A549 (cell line): ENCODE measurements around the gene NTNG2. TPM values are rescaled to one million over a fixed set of nuclear protein-coding genes. Genes with fewer than 3 reads are reported as not detected.

Experiments
- ATAC-seq, 2 experiments: fragments of 200-7000 bp in 1 of 2; fragments of >200 bp in 1 of 2; cut with Nextera tagmentation in 1 of 2; cut with Tn5 transposase in 1 of 2; 3 replicates each; pipeline versions ENCODE4 v1.8.0 to v1.9.1; 2018 to 2020; ENCODE audit warnings: mild to moderate bottlenecking in 1 of 2, moderate library complexity in 1 of 2
- CTCF ChIA-PET: fragments of 300-600 bp; sonication (Branson Sonifier 250); formaldehyde crosslinking; extraction: SDS; loops from one replicate; lab custom pipeline; 2021; ENCODE audit warnings: antibody characterized with exemption, inconsistent platforms; lab: Yijun Ruan, JAX
- POLR2A ChIA-PET: fragments of 350-600 bp; formaldehyde crosslinking; extraction: SDS; loops from one replicate; lab custom pipeline; 2021; ENCODE audit warnings: antibody characterized with exemption, inconsistent platforms; lab: Yijun Ruan, JAX
- DNase-seq, 2 experiments: peaks; one replicate each; pipeline versions ENCODE4 v3.0.0 to v3.0.0-alpha.2; 2011 to 2016; ENCODE audit warnings: low read depth in 1 of 2, low spot score in 1 of 2
- FAIRE-seq: peaks from 2 replicates; lab custom pipeline; 2011; peaks lifted over from hg19 to GRCh38; lab: Jason Lieb, UNC
- H3K27ac ChIP-seq, 2 experiments: fragments of >200 bp; sonication (Bioruptor Twin); formaldehyde crosslinking; 3 replicates each; pipeline ENCODE4 v1.5.1; 2016 to 2017
- H3K4me1 ChIP-seq: fragments of >200 bp; sonication (Bioruptor Twin); formaldehyde crosslinking; 3 replicates; pipeline ENCODE4 v1.6.1; 2016
- H3K4me2 ChIP-seq: fragments of >200 bp; sonication (Bioruptor Twin); formaldehyde crosslinking; 3 replicates; pipeline ENCODE4 v1.6.1; 2016
- H3K4me3 ChIP-seq: fragments of >200 bp; sonication (Bioruptor Twin); formaldehyde crosslinking; 3 replicates; pipeline ENCODE4 v1.5.1; 2016
- H3K9me3 ChIP-seq: fragments of >200 bp; sonication (Bioruptor Twin); formaldehyde crosslinking; 3 replicates; pipeline ENCODE4 v1.6.1; 2016
- CHD4 ChIP-seq: fragments of 200-600 bp; sonication (generic); IDR thresholded peaks from 2 replicates; pipeline ENCODE4 v1.6.1; 2016; ENCODE audit warnings: antibody characterized with exemption, mild to moderate bottlenecking, borderline replicate concordance
- CTCF ChIP-seq: fragments of >200 bp; sonication (Bioruptor Twin); formaldehyde crosslinking; IDR thresholded peaks from 3 replicates; pipeline ENCODE4 v1.5.1; 2016
- EHF ChIP-seq: fragments of 250-450 bp; sonication (Bioruptor Pico); IDR thresholded peaks from 2 replicates; pipeline ENCODE4 v1.5.0; 2020; ENCODE audit warnings: mild to moderate bottlenecking
- EHMT2 ChIP-seq: fragments of 200-600 bp; sonication (generic); IDR thresholded peaks from 2 replicates; pipeline ENCODE4 v1.6.1; 2016; ENCODE audit warnings: antibody characterized with exemption, low read depth, mild to moderate bottlenecking, moderate library complexity
- EP300 ChIP-seq, 2 experiments: fragments of >200 bp; sonication (Bioruptor Twin); formaldehyde crosslinking; IDR thresholded peaks; 2 replicates in 1 of 2; 3 replicates in 1 of 2; pipeline ENCODE4 v1.6.1; 2016 to 2017
- FOSL2 ChIP-seq, 2 experiments: fragments of 450-650 bp in 1 of 2; fragments of >200 bp in 1 of 2; sonication (Bioruptor Twin) in 1 of 2; formaldehyde crosslinking; IDR thresholded peaks; 2 replicates each; pipeline versions ENCODE4 v1.5.0 to v1.6.1; 2016 to 2020; ENCODE audit warnings: mild to moderate bottlenecking in 1 of 2, moderate library complexity in 1 of 2
- FOXS1 ChIP-seq: fragments of 250-450 bp; sonication (Bioruptor Pico); IDR thresholded peaks from 2 replicates; pipeline ENCODE4 v1.5.0; 2020; ENCODE audit warnings: mild to moderate bottlenecking, moderate library complexity
- HDAC2 ChIP-seq: fragments of 200-600 bp; sonication (generic); IDR thresholded peaks from 2 replicates; pipeline ENCODE4 v1.6.1; 2016
- HMGXB4 ChIP-seq: fragments of 250-450 bp; sonication (Bioruptor Pico); IDR thresholded peaks from 2 replicates; pipeline ENCODE4 v1.5.0; 2021; ENCODE audit warnings: mild to moderate bottlenecking, moderate library complexity, borderline replicate concordance
- HOXB5 ChIP-seq: fragments of 250-450 bp; sonication (Bioruptor Pico); IDR thresholded peaks from 2 replicates; pipeline ENCODE4 v1.5.0; 2020; ENCODE audit warnings: mild to moderate bottlenecking, moderate library complexity
- JUN ChIP-seq, 2 experiments: fragments of >200 bp; sonication (Bioruptor Twin); formaldehyde crosslinking; IDR thresholded peaks; 2 replicates in 1 of 2; 3 replicates in 1 of 2; pipeline ENCODE4 v1.6.1; 2016 to 2017
- KDM1A ChIP-seq: fragments of 200-600 bp; sonication (generic); IDR thresholded peaks from 2 replicates; pipeline ENCODE4 v1.6.1; 2016; ENCODE audit warnings: low read depth, mild to moderate bottlenecking
- MAX ChIP-seq: IDR thresholded peaks from 2 replicates; pipeline ENCODE4 v1.6.1; 2012
- MAZ ChIP-seq: fragments of 150-350 bp; IDR thresholded peaks from 2 replicates; pipeline ENCODE4 v1.6.1; 2014; ENCODE audit warnings: antibody characterized with exemption, low read depth, low read length, borderline replicate concordance
- MYC ChIP-seq: IDR thresholded peaks from 2 replicates; pipeline ENCODE4 v1.6.1; 2012; ENCODE audit warnings: mild to moderate bottlenecking, inconsistent platforms, low read length, improper control_type of control experiment, borderline replicate concordance
- NR3C1 ChIP-seq: fragments of >200 bp; sonication (Bioruptor Twin); formaldehyde crosslinking; IDR thresholded peaks from 3 replicates; pipeline ENCODE4 v1.6.1; 2017
- POLR2A ChIP-seq: IDR thresholded peaks from 2 replicates; pipeline ENCODE4 v1.6.1; 2012; ENCODE audit warnings: mild to moderate bottlenecking, low read length
- RARB ChIP-seq: fragments of 250-450 bp; sonication (Bioruptor Pico); IDR thresholded peaks from 2 replicates; pipeline ENCODE4 v1.8.0; 2021; ENCODE audit warnings: mild to moderate bottlenecking, moderate library complexity
- RNF2 ChIP-seq: fragments of 200-600 bp; sonication (generic); IDR thresholded peaks from 2 replicates; pipeline ENCODE4 v1.6.1; 2016; ENCODE audit warnings: low read depth, mild to moderate bottlenecking, antibody characterized with exemption, moderate library complexity, borderline replicate concordance
- SMC3 ChIP-seq: fragments of >200 bp; sonication (Bioruptor Twin); formaldehyde crosslinking; IDR thresholded peaks from 3 replicates; pipeline ENCODE4 v1.6.1; 2018; ENCODE audit warnings: inconsistent platforms
- SREBF2 ChIP-seq: fragments of 450-650 bp; IDR thresholded peaks from 2 replicates; pipeline ENCODE4 v1.6.1; 2014; ENCODE audit warnings: mild to moderate bottlenecking, moderate library complexity
- TFCP2L1 ChIP-seq: fragments of 250-450 bp; sonication (Bioruptor Pico); IDR thresholded peaks from 2 replicates; pipeline ENCODE4 v1.5.0; 2021; ENCODE audit warnings: mild to moderate bottlenecking
- ZFP36 ChIP-seq: fragments of 450-650 bp; IDR thresholded peaks from 2 replicates; pipeline ENCODE4 v1.6.1; 2014; ENCODE audit warnings: borderline replicate concordance; ENCODE audit not compliant: partially characterized antibody
- ZSCAN20 ChIP-seq: fragments of 250-450 bp; sonication (Bioruptor Pico); IDR thresholded peaks from 2 replicates; pipeline ENCODE4 v1.8.0; 2022; ENCODE audit warnings: mild to moderate bottlenecking, moderate library complexity
- WGBS: methylation state at CpG from one replicate; pipeline ENCODE4 v1.1.6; 2017; ENCODE audit errors: missing lambda C conversion rate; 5-methylcytosine and 5-hydroxymethylcytosine counted together
- polyA plus RNA-seq, 4 experiments: library from polyadenylated mRNA; depleted of rRNA in 3 of 4; stranded (reverse); fragments of >200 nt; fragmentation: RNase III in 1 of 4; extraction: RNeasy Plus Mini Kit Qiagen cat#74134 plus additional on column Dnase treatment in 1 of 4; gene quantifications; 2 replicates in 3 of 4; 3 replicates in 1 of 4; pipeline ENCODE4 v1.2.3, GENCODE V29; 2011 to 2017
- TF ChIP-seq, protein P1 (sequence below): fragments of 450-650 bp; IDR thresholded peaks from 2 replicates; pipeline ENCODE4 v1.6.1; 2014; ENCODE audit warnings: antibody characterized with exemption
- TF ChIP-seq, protein P2 (sequence below): fragments of 150-350 bp; IDR thresholded peaks from 2 replicates; pipeline ENCODE4 v1.6.1; 2014; ENCODE audit warnings: low read depth, mild to moderate bottlenecking, low read length

Gene NTNG2
- polyA plus RNA-seq, 2 of the 4 experiments (the other 2 are of a cell fraction): 0.52 to 1.0 TPM

DNA sequence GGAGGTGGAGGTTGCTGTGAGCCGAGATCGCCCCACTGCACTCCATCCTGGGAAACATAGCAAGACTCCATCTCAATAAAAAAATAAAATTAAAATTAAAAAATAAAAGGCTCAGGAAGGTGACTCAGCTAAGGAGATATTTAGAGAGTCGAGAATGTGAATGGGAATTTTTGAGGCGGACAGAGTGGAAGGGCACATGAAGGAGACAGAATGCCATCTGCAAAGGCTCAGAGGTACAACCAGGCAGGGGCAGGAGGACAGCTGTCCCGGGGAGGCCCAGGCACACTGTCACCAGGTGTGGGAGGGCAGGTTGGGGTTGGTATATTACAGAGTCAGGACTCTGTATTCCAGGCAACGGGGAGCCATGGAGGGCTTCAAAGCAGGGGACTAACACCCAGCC, 35.5 kb downstream of the NTNG2 start:
- WGBS: 53% methylated on average over 6 of the region's 6 CpGs
- POLR2A ChIA-PET: no interaction called here

DNA sequence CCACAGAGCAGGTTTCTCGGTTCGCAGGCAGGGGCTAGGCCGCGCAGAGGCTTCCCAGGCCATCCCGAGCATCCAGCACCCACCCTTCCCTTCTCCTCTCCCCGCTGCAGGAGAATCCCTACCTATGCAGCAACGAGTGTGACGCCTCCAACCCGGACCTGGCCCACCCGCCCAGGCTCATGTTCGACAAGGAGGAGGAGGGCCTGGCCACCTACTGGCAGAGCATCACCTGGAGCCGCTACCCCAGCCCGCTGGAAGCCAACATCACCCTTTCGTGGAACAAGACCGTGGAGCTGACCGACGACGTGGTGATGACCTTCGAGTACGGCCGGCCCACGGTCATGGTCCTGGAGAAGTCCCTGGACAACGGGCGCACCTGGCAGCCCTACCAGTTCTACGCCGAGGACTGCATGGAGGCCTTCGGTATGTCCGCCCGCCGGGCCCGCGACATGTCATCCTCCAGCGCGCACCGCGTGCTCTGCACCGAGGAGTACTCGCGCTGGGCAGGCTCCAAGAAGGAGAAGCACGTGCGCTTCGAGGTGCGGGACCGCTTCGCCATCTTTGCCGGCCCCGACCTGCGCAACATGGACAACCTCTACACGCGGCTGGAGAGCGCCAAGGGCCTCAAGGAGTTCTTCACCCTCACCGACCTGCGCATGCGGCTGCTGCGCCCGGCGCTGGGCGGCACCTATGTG, 36.1 kb downstream of the NTNG2 start:
- H3K4me3 ChIP-seq: no peak overlapping the region
- CTCF ChIA-PET: interaction anchor here (2.0 to 3.5 kb wide), 2 partner anchors 29 to 38 kb away, joined by 4 to 11 read pairs; no protein-coding TSS in a partner anchor
- 89% methylated on average over 58 of the region's 58 CpGs for WGBS
- FAIRE-seq: no peak
- H3K9me3 ChIP-seq: 0 out of 3 replicates have a peak, but pooled peaks cover 4% of the 10 kb centered on the region
- POLR2A ChIA-PET: no interaction called here
- H3K27ac ChIP-seq: no peak overlapping the region
- H3K4me2 ChIP-seq: no peak overlapping the region
- H3K4me1 ChIP-seq: no peaks in the 10 kb centered on the region
- no peak for DNase-seq
- ATAC-seq: no peak
- TF ChIP-seq FOSL2 (IDR thresholded peaks at IDR 0.05): no peak
- TF ChIP-seq FOSL2 (CRISPR knock-in tag; IDR thresholded peaks at IDR 0.05): no peak
- TF ChIP-seq TFCP2L1 (CRISPR knock-in tag): no peak
- TF ChIP-seq CHD4: no peak
- no peak for TF ChIP-seq JUN (IDR thresholded peaks at IDR 0.05)
- TF ChIP-seq, protein P1, sequence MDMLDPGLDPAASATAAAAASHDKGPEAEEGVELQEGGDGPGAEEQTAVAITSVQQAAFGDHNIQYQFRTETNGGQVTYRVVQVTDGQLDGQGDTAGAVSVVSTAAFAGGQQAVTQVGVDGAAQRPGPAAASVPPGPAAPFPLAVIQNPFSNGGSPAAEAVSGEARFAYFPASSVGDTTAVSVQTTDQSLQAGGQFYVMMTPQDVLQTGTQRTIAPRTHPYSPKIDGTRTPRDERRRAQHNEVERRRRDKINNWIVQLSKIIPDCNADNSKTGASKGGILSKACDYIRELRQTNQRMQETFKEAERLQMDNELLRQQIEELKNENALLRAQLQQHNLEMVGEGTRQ: no peak
- no peak for TF ChIP-seq EHF (CRISPR knock-in tag)
- no peak for TF ChIP-seq SREBF2
- TF ChIP-seq RNF2: no peak
- TF ChIP-seq EP300 (IDR thresholded peaks at IDR 0.05): no peak
- TF ChIP-seq SMC3: no peak
- no peak for TF ChIP-seq EHMT2
- no peak for TF ChIP-seq ZSCAN20
- no peak for TF ChIP-seq HOXB5 (CRISPR knock-in tag)

More for the DNA sequence above, 35.5 kb downstream of the NTNG2 start:
- TF ChIP-seq SREBF2 (no peak), RARB (CRISPR knock-in tag) (no peak), ZFP36 (no peak), NR3C1 (no peak), MAX (no peak), KDM1A (no peak), MAZ (no peak), TFCP2L1 (CRISPR knock-in tag) (no peak), FOXS1 (CRISPR knock-in tag) (no peak), CTCF (no peak), POLR2A (no peak), HOXB5 (CRISPR knock-in tag) (no peak), MYC (no peak), HMGXB4 (CRISPR knock-in tag) (no peak), HDAC2 (no peak), RNF2 (no peak), JUN (IDR thresholded peaks at IDR 0.05) (no peak)
- TF ChIP-seq, protein P2, sequence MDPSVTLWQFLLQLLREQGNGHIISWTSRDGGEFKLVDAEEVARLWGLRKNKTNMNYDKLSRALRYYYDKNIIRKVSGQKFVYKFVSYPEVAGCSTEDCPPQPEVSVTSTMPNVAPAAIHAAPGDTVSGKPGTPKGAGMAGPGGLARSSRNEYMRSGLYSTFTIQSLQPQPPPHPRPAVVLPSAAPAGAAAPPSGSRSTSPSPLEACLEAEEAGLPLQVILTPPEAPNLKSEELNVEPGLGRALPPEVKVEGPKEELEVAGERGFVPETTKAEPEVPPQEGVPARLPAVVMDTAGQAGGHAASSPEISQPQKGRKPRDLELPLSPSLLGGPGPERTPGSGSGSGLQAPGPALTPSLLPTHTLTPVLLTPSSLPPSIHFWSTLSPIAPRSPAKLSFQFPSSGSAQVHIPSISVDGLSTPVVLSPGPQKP: no peak
- TF ChIP-seq, protein P1: no peak
- TF ChIP-seq, all 56 proteins: peak for 0
- H3K4me3 ChIP-seq: no peak overlapping the region
- DNase-seq: no peak
- no peak for ATAC-seq
- H3K4me2 ChIP-seq: no peak overlapping the region
- H3K4me1 ChIP-seq: no peaks in the 10 kb centered on the region
- 0 out of 3 replicates have a peak, but pooled peaks cover 4% of the 10 kb centered on the region for H3K9me3 ChIP-seq
- H3K27ac ChIP-seq: no peak overlapping the region
- FAIRE-seq: no peak
- CTCF ChIA-PET: interaction anchor here (1.1 to 3.5 kb wide), 2 partner anchors 28 to 41 kb away, joined by 3 to 11 read pairs; no protein-coding TSS in a partner anchor
